PC-3 (cell line): Measurements from ENCODE around the gene CPVL. TPM values are rescaled to one million over a fixed set of nuclear protein-coding genes. Genes with fewer than 3 reads are reported as not detected.

Experiments
- ATAC-seq: fragments of 200-7000 bp; cut with Tn5 transposase; 2 replicates; pipeline ENCODE4 v1.9.1; 2020; ENCODE audit warnings: mild to moderate bottlenecking, moderate library complexity
- BruUV-seq: library from RNA; stranded (reverse); fragments of 400-500 nt; replicated peaks from 2 replicates; lab custom pipeline; 2021; lab: Mats Ljungman, UMichigan
- CTCF ChIA-PET: fragments of 300-600 bp; sonication (Branson Sonifier 250); formaldehyde crosslinking; loops from one replicate; lab custom pipeline; 2022; ENCODE audit warnings: antibody characterized with exemption; lab: Charles Lee
- POLR2A ChIA-PET: fragments of 300-600 bp; sonication (Branson Sonifier 250); formaldehyde crosslinking; loops from one replicate; lab custom pipeline; 2022; ENCODE audit warnings: antibody characterized with exemption; ENCODE audit not compliant: unreplicated experiment; lab: Charles Lee
- DNase-seq: peaks from one replicate; pipeline ENCODE4 v3.0.0-alpha.2; 2015
- H2AFZ ChIP-seq: fragments of 300-600 bp; sonication (generic); 2 replicates; pipeline ENCODE4 v1.6.0; 2016; ENCODE audit warnings: antibody characterized with exemption, low read length
- H3F3A ChIP-seq: fragments of 300-600 bp; sonication (generic); one replicate; pipeline ENCODE4 v1.6.0; 2017; ENCODE audit warnings: antibody characterized with exemption, low read length, control low read depth, mild to moderate bottlenecking; ENCODE audit not compliant: unreplicated experiment
- H3K27ac ChIP-seq: fragments of 300-600 bp; sonication (generic); 2 replicates; pipeline ENCODE4 v1.5.1; 2016; ENCODE audit warnings: mild to moderate bottlenecking, low read length
- H3K27me3 ChIP-seq: fragments of 300-600 bp; sonication (generic); 2 replicates; pipeline ENCODE4 v1.6.1; 2016; ENCODE audit warnings: low read length, mixed read lengths
- H3K36me3 ChIP-seq: fragments of 300-600 bp; sonication (generic); 2 replicates; pipeline ENCODE4 v1.6.1; 2016; ENCODE audit warnings: low read depth, mixed run types, low read length, mixed read lengths
- H3K4me1 ChIP-seq: fragments of 300-600 bp; sonication (generic); 2 replicates; pipeline ENCODE4 v1.5.1; 2016; ENCODE audit warnings: low read length; ENCODE audit not compliant: insufficient read depth
- H3K4me2 ChIP-seq: fragments of 300-600 bp; sonication (generic); 2 replicates; pipeline ENCODE4 v1.6.0; 2016; ENCODE audit warnings: low read length
- H3K4me3 ChIP-seq: fragments of 300-600 bp; sonication (generic); 2 replicates; pipeline ENCODE4 v1.5.1; 2016; ENCODE audit warnings: mild to moderate bottlenecking, low read length, mixed read lengths
- H3K79me2 ChIP-seq: fragments of 300-600 bp; sonication (generic); 2 replicates; pipeline ENCODE4 v1.6.1; 2017; ENCODE audit warnings: low read length, mixed read lengths
- H3K9ac ChIP-seq: fragments of 300-600 bp; sonication (generic); 2 replicates; pipeline ENCODE4 v1.6.0; 2016; ENCODE audit warnings: mild to moderate bottlenecking, low read length
- H3K9me2 ChIP-seq: fragments of 300-600 bp; sonication (generic); replicated peaks from 2 replicates; pipeline ENCODE4 v1.6.1; 2016; ENCODE audit warnings: mixed run types, low read length, mixed read lengths
- H3K9me3 ChIP-seq: fragments of 300-600 bp; sonication (generic); 2 replicates; pipeline ENCODE4 v1.6.1; 2016; ENCODE audit warnings: low read length, mixed read lengths
- H4K20me1 ChIP-seq: fragments of 300-600 bp; sonication (generic); 2 replicates; pipeline ENCODE4 v1.6.1; 2016; ENCODE audit warnings: low read length, mixed read lengths
- EZH2 ChIP-seq: fragments of 300-600 bp; sonication (generic); IDR thresholded peaks from one replicate; pipeline ENCODE4 v1.6.1; 2017; ENCODE audit warnings: antibody characterized with exemption, mild to moderate bottlenecking, low read length; ENCODE audit not compliant: unreplicated experiment
- EZH2phosphoT487 ChIP-seq: fragments of 300-600 bp; sonication (generic); IDR thresholded peaks from 2 replicates; pipeline ENCODE4 v1.6.1; 2018; ENCODE audit warnings: mild to moderate bottlenecking, antibody characterized with exemption, low read length, borderline replicate concordance
- intact Hi-C: fragments of 100-400 bp; cut with micrococcal nuclease; formaldehyde crosslinking; loops from 2 replicates; pipeline ENCODE4 v1.9.0; 2023
- total RNA-seq: library from RNA; depleted of rRNA; stranded (reverse); fragments of >200 nt; gene quantifications from 2 replicates; pipeline ENCODE4 v1.2.3, GENCODE V29; 2014
- TF ChIP-seq, protein P1 (sequence below): fragments of 300-600 bp; sonication (generic); conservative IDR thresholded peaks from 2 replicates; pipeline ENCODE4 v1.5.1; 2017; ENCODE audit warnings: antibody characterized with exemption, low read depth, mild to moderate bottlenecking, low read length

CPVL gene
- total RNA-seq, 1 experiment from 2014 or later, result 14.7 TPM

DNA sequence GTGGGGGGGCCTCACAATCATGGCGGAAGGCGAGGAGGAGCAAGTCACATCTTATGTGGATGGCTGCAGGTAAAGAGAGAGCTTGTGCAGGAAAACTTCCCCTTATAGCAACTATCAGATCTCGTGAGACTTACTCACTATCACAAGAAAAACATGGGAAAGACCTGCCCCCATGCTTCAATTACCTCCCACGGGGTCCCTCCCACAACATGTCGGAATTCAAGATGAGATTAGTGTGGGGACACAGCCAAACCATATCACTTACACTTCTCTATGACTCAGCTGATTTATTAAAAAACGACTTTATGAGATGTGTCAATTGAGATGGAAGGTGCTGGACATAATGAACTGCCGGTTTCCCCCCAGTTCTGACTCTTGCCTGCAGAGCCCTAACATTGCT lies 24.4 kb upstream of the CPVL start:
- H2AFZ ChIP-seq, result no peak overlapping the region
- BruUV-seq, result no TSS peak
- H3K9me2 ChIP-seq, result no peaks in the 10 kb centered on the region
- H3K4me2 ChIP-seq, result no peak overlapping the region
- CTCF ChIA-PET, result interaction anchor here (0.6 kb wide), 1 partner anchor 19 kb away, joined by 4 read pairs; no protein-coding TSS in a partner anchor
- no peaks in the 10 kb centered on the region for H3K27me3 ChIP-seq
- POLR2A ChIA-PET, result no interaction called here
- H3K4me3 ChIP-seq, result no peak overlapping the region
- no peak overlapping the region for H3K9ac ChIP-seq
- no peaks in the 10 kb centered on the region for H3F3A ChIP-seq
- H3K79me2 ChIP-seq, result no peaks in the 10 kb centered on the region
- H3K36me3 ChIP-seq, result no peaks in the 10 kb centered on the region
- no peaks in the 10 kb centered on the region for H4K20me1 ChIP-seq
- H3K4me1 ChIP-seq, result no peaks in the 10 kb centered on the region
- intact Hi-C loops, result no loop called here
- DNase-seq (no peak), ATAC-seq (no peak)
- TF ChIP-seq EZH2, result no peak
- TF ChIP-seq, protein P1, sequence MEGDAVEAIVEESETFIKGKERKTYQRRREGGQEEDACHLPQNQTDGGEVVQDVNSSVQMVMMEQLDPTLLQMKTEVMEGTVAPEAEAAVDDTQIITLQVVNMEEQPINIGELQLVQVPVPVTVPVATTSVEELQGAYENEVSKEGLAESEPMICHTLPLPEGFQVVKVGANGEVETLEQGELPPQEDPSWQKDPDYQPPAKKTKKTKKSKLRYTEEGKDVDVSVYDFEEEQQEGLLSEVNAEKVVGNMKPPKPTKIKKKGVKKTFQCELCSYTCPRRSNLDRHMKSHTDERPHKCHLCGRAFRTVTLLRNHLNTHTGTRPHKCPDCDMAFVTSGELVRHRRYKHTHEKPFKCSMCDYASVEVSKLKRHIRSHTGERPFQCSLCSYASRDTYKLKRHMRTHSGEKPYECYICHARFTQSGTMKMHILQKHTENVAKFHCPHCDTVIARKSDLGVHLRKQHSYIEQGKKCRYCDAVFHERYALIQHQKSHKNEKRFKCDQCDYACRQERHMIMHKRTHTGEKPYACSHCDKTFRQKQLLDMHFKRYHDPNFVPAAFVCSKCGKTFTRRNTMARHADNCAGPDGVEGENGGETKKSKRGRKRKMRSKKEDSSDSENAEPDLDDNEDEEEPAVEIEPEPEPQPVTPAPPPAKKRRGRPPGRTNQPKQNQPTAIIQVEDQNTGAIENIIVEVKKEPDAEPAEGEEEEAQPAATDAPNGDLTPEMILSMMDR, result no peak
- TF ChIP-seq EZH2phosphoT487, result no peak
- H3K9me3 ChIP-seq, result 0 out of 2 replicates have a peak, but pooled peaks cover under 1% of the 10 kb centered on the region
- no peak overlapping the region for H3K27ac ChIP-seq

DNA sequence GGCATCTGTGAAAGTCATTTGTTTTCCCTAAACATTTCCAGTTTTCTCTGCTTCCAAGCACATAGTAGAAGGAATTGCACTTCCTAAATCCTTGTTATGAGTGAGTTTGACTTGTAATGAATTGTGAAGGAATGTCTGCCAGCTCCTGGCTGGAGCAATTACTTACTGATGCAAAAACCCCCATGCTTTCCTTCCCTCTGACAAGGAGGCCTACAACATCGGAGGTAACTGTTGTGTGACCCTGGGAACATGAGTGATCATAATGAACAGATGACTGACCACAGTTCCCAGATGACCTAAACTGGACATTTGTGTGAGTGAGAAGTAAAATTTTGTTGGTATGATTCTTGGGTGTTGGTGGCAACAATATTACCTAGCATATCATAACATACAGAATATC lies 21.4 kb upstream of the CPVL start:
- Histone ChIP-seq H3K36me3 (no peaks in the 10 kb centered on the region), H3F3A (no peaks in the 10 kb centered on the region), H3K4me2 (no peak overlapping the region), H3K4me1 (no peaks in the 10 kb centered on the region), H3K9me2 (no peaks in the 10 kb centered on the region), H3K4me3 (no peak overlapping the region), H3K9ac (no peak overlapping the region), H2AFZ (no peak overlapping the region), H4K20me1 (no peaks in the 10 kb centered on the region), H3K27ac (no peak overlapping the region), H3K9me3 (0 out of 2 replicates have a peak, but pooled peaks cover 4% of the 10 kb centered on the region), H3K79me2 (no peaks in the 10 kb centered on the region), H3K27me3 (no peaks in the 10 kb centered on the region)
- intact Hi-C loops, result no loop called here
- POLR2A ChIA-PET, result interaction anchor here (0.7 kb wide), 1 partner anchor 1181 kb away, joined by 3 read pairs; no protein-coding TSS in a partner anchor
- no TSS peak for BruUV-seq
- DNase-seq (no peak), ATAC-seq (no peak)
- CTCF ChIA-PET, result no interaction called here
- TF ChIP-seq EZH2phosphoT487 (no peak), EZH2 (no peak)
- TF ChIP-seq, protein P1, result no peak

DNA sequence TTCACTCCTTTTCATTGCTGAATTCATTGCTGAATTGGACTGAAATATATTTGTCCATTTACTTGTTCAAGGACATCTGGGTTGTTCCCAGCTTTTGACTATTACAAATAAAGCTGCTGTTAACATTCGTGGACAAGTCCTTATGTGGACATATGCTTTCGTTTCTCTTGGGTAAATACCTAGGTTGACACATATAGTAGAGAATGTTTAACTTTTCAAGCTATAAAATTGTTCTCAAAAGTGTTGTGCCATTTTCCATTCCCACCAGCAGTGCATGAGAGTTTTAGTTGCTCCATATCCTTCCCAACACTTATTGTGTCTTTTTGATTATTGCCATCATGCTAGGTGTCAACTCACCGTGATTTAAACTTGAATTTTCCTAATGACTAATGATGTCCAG lies 17.5 kb upstream of the CPVL start:
- CTCF ChIA-PET, result interaction anchor here (1.2 kb wide), 1 partner anchor 57 kb away, joined by 4 read pairs; no protein-coding TSS in a partner anchor
- ATAC-seq (peak; percentile 98), DNase-seq (peak; percentile 32)
- TF ChIP-seq EZH2phosphoT487 (no peak), EZH2 (no peak)
- TF ChIP-seq, protein P1, result no peak
- no peaks in the 10 kb centered on the region for H3K36me3 ChIP-seq
- no peaks in the 10 kb centered on the region for H3K4me1 ChIP-seq
- no peak overlapping the region for H2AFZ ChIP-seq
- no peak overlapping the region for H3K9ac ChIP-seq
- H3K4me3 ChIP-seq, result no peak overlapping the region
- BruUV-seq, result no TSS peak
- no peaks in the 10 kb centered on the region for H3K79me2 ChIP-seq
- no peaks in the 10 kb centered on the region for H3K27me3 ChIP-seq
- H4K20me1 ChIP-seq, result no peaks in the 10 kb centered on the region
- H3F3A ChIP-seq, result no peaks in the 10 kb centered on the region
- H3K9me3 ChIP-seq, result 0 out of 2 replicates have a peak, but pooled peaks cover 4% of the 10 kb centered on the region
- POLR2A ChIA-PET, result interaction anchor here (0.5 kb wide), 1 partner anchor 399 kb away, joined by 18 read pairs; no protein-coding TSS in a partner anchor
- H3K27ac ChIP-seq, result no peak overlapping the region
- intact Hi-C loops, result no loop called here
- no peaks in the 10 kb centered on the region for H3K9me2 ChIP-seq
- H3K4me2 ChIP-seq, result peak overlapping the region; percentile 31; the same call in 1 of the 2 replicates
